HFF-Myc (cell line): Measurements from ENCODE around the gene ZNF354C.

Experiments used
- DNase-seq: peaks from one replicate; pipeline ENCODE4 v3.0.0-alpha.2; 2011; ENCODE audit warnings: low read depth; ENCODE audit errors: extremely low read depth
- H3K4me3 ChIP-seq: replicated peaks from 2 replicates; pipeline ENCODE4 v1.5.1; 2011; ENCODE audit warnings: low read depth, mild to moderate bottlenecking, control low read depth, low read length
- CTCF ChIP-seq: IDR thresholded peaks from 2 replicates; pipeline ENCODE4 v1.5.1; 2012; ENCODE audit warnings: mild to moderate bottlenecking, low read depth, low read length, control low read depth; ENCODE audit errors: missing control alignments

The ZNF354C gene

GRCh38 chr5:179054876-179055275, 5.3 kb upstream of the ZNF354C start:
- no peak for DNase-seq
- H3K4me3 ChIP-seq, result no peak overlapping the region
- no peak for TF ChIP-seq CTCF

- DNase-seq, result no peak
- TF ChIP-seq CTCF, result no peak
- no peak overlapping the region for H3K4me3 ChIP-seq
Observed at GRCh38 chr5:179055436-179055835, 4.7 kb upstream of the ZNF354C start.

- DNase-seq, result no peak
Observed at GRCh38 chr5:179055841-179056240, 4.3 kb upstream of the ZNF354C start.

GRCh38 chr5:179061025-179061424, 852 bp downstream of the ZNF354C start:
- H3K4me3 ChIP-seq, result peak overlapping the region; percentile 70
- no peak for DNase-seq
- no peak for TF ChIP-seq CTCF

More at GRCh38 chr5:179055841-179056240, 4.3 kb upstream of the ZNF354C start:
- H3K4me3 ChIP-seq, result no peak overlapping the region
- no peak for TF ChIP-seq CTCF

- no peak for TF ChIP-seq CTCF
- no peak for DNase-seq
- H3K4me3 ChIP-seq, result no peak overlapping the region
Observed at GRCh38 chr5:179065703-179066102, 5.5 kb downstream of the ZNF354C start.

GRCh38 chr5:179079165-179079987, 19.2 kb downstream of the ZNF354C start:
- DNase-seq, result no peak
- TF ChIP-seq CTCF, result no peak
- H3K4me3 ChIP-seq, result no peak overlapping the region
